Loucy (cell line): ENCODE results near the gene PCK1.

ENCODE experiments used
- H2AFZ ChIP-seq: fragments of 200-600 bp; sonication (generic); 2 replicates; pipeline ENCODE4 v1.6.0; 2016; ENCODE audit warnings: antibody characterized with exemption, mild to moderate bottlenecking, low read length, moderate library complexity
- H3F3A ChIP-seq: fragments of 200-600 bp; 2 replicates; pipeline ENCODE4 v1.6.0; 2016; ENCODE audit warnings: antibody characterized with exemption, low read depth, mild to moderate bottlenecking
- H3K27me3 ChIP-seq: fragments of 200-600 bp; sonication (generic); 2 replicates; pipeline ENCODE4 v1.6.1; 2014; ENCODE audit warnings: low read length, mild to moderate bottlenecking; ENCODE audit not compliant: insufficient read depth, poor library complexity, severe bottlenecking
- H3K36me3 ChIP-seq: fragments of 200-600 bp; sonication (generic); 2 replicates; pipeline ENCODE4 v1.6.1; 2016; ENCODE audit warnings: low read length; ENCODE audit not compliant: insufficient read depth
- H3K4me1 ChIP-seq: fragments of 200-600 bp; sonication (generic); 2 replicates; pipeline ENCODE4 v1.5.1; 2014; ENCODE audit warnings: low read length, mild to moderate bottlenecking; ENCODE audit not compliant: insufficient read depth, poor library complexity, severe bottlenecking
- H3K4me2 ChIP-seq: fragments of 200-600 bp; sonication (generic); 2 replicates; pipeline ENCODE4 v1.6.0; 2014; ENCODE audit warnings: antibody characterized with exemption, low read length, low read depth, mild to moderate bottlenecking; ENCODE audit not compliant: poor library complexity, severe bottlenecking
- H3K4me3 ChIP-seq: fragments of 200-600 bp; sonication (generic); 2 replicates; pipeline ENCODE4 v1.5.1; 2014; ENCODE audit warnings: low read length, mild to moderate bottlenecking, mixed read lengths; ENCODE audit not compliant: poor library complexity, severe bottlenecking
- H3K79me2 ChIP-seq: fragments of 200-600 bp; sonication (generic); 2 replicates; pipeline ENCODE4 v1.6.1; 2014; ENCODE audit warnings: low read length; ENCODE audit not compliant: insufficient read depth
- H3K9ac ChIP-seq: fragments of 200-600 bp; sonication (generic); 2 replicates; pipeline ENCODE4 v1.6.0; 2014; ENCODE audit warnings: mild to moderate bottlenecking, low read depth, low read length, moderate library complexity; ENCODE audit not compliant: poor library complexity, severe bottlenecking
- H3K9me2 ChIP-seq: fragments of 200-600 bp; sonication (generic); replicated peaks from 2 replicates; pipeline ENCODE4 v1.6.1; 2016; ENCODE audit warnings: low read depth, low read length, mixed read lengths
- H3K9me3 ChIP-seq: fragments of 200-600 bp; sonication (generic); 2 replicates; pipeline ENCODE4 v1.6.1; 2014; ENCODE audit warnings: mild to moderate bottlenecking, antibody characterized with exemption, low read length, low read depth; ENCODE audit not compliant: insufficient read depth
- H4K20me1 ChIP-seq: fragments of 200-600 bp; sonication (generic); 2 replicates; pipeline ENCODE4 v1.6.0; 2014; ENCODE audit warnings: antibody characterized with exemption, low read length, mild to moderate bottlenecking; ENCODE audit not compliant: insufficient read depth, poor library complexity, severe bottlenecking
- EZH2phosphoT487 ChIP-seq: fragments of 200-600 bp; IDR thresholded peaks from 2 replicates; pipeline ENCODE4 v1.6.1; 2018; ENCODE audit warnings: antibody characterized with exemption, mild to moderate bottlenecking, moderate library complexity, borderline replicate concordance
- TF ChIP-seq, protein P1 (sequence below): fragments of 200-600 bp; sonication (generic); conservative IDR thresholded peaks from 2 replicates; pipeline ENCODE4 v1.5.1; 2014; ENCODE audit warnings: mild to moderate bottlenecking, antibody characterized with exemption, low read length

PCK1 gene

DNA sequence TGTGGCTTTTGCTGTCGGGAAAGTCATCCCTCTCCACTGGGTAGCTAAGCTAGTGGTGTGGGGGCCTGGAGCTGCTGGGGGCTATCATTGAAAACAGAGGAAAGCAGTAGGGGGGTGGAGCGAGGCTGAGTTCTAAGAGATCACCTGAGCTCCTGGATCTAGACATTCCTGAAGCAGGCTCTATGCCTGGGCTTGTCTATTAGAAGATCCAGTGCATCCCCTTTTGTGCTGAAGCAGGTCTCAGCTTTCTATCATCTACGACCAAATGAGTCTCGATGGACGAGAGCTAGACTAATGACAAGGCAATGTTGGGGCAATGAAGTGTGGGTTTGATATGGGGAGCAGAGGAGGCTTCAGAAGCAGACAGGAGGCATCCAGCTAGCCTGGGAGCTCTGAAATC is 40.8 kb downstream of the PCK1 start:
- no peak overlapping the region for H2AFZ ChIP-seq
- no peak overlapping the region for H3K4me3 ChIP-seq
- H3K4me1 ChIP-seq, result no peaks in the 10 kb centered on the region
- no peak for TF ChIP-seq EZH2phosphoT487
- TF ChIP-seq, protein P1, sequence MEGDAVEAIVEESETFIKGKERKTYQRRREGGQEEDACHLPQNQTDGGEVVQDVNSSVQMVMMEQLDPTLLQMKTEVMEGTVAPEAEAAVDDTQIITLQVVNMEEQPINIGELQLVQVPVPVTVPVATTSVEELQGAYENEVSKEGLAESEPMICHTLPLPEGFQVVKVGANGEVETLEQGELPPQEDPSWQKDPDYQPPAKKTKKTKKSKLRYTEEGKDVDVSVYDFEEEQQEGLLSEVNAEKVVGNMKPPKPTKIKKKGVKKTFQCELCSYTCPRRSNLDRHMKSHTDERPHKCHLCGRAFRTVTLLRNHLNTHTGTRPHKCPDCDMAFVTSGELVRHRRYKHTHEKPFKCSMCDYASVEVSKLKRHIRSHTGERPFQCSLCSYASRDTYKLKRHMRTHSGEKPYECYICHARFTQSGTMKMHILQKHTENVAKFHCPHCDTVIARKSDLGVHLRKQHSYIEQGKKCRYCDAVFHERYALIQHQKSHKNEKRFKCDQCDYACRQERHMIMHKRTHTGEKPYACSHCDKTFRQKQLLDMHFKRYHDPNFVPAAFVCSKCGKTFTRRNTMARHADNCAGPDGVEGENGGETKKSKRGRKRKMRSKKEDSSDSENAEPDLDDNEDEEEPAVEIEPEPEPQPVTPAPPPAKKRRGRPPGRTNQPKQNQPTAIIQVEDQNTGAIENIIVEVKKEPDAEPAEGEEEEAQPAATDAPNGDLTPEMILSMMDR, result no peak
- H3K79me2 ChIP-seq, result no peaks in the 10 kb centered on the region
- H3K9me3 ChIP-seq, result no peaks in the 10 kb centered on the region
- no peaks in the 10 kb centered on the region for H4K20me1 ChIP-seq
- no peaks in the 10 kb centered on the region for H3K27me3 ChIP-seq
- H3F3A ChIP-seq, result no peaks in the 10 kb centered on the region
- no peaks in the 10 kb centered on the region for H3K36me3 ChIP-seq
- no peak overlapping the region for H3K9ac ChIP-seq
- no peak overlapping the region for H3K4me2 ChIP-seq
- H3K9me2 ChIP-seq, result no peaks in the 10 kb centered on the region

DNA sequence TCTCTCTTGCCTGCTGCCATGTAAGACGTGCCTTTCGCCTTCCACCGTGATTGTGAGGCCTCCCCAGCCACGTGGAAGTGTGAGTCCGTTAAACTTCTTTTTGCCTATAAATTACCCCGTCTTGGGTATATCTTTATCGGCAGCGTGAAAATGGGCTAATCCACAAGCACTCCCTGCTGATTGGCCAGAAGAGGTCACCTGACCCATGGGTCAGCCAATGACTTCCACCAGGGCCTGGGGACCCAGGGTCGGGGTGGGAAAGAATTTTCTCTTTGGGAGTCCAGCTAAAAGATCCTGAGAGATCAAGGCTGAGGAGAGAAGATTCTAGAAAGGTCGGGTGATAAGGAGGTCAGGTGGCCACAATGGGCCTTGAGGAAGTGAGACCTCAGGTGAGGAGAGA is 42.2 kb downstream of the PCK1 start:
- no peak for TF ChIP-seq EZH2phosphoT487
- TF ChIP-seq, protein P1, result no peak
- Histone ChIP-seq H3K9me2 (no peaks in the 10 kb centered on the region), H2AFZ (no peak overlapping the region), H4K20me1 (no peaks in the 10 kb centered on the region), H3K4me3 (no peak overlapping the region), H3K9me3 (no peaks in the 10 kb centered on the region), H3K79me2 (no peaks in the 10 kb centered on the region), H3F3A (no peaks in the 10 kb centered on the region), H3K36me3 (no peaks in the 10 kb centered on the region), H3K27me3 (no peaks in the 10 kb centered on the region), H3K4me2 (no peak overlapping the region), H3K4me1 (no peaks in the 10 kb centered on the region), H3K9ac (no peak overlapping the region)

DNA sequence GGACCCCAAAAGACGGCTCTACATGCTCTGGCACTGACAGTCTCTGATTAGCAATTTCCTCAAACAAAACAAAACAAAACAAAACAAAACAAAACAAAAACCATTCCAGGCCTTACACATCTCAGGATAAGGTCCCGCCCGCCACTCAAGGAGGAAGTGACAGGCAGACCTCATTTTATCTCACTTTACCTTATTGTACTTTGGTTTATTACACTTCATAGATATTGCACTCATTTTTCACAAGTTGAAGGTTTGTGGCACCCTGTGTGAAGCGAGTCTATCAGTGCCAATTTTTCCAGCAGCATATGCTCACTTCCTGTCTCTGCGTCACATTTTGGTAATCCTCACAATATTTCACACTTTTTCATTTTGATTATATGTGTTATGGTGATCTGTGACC is 44.1 kb downstream of the PCK1 start:
- Histone ChIP-seq H3F3A (no peaks in the 10 kb centered on the region), H3K4me2 (no peak overlapping the region), H3K4me1 (no peaks in the 10 kb centered on the region), H3K9ac (no peak overlapping the region), H3K79me2 (no peaks in the 10 kb centered on the region), H3K9me2 (no peaks in the 10 kb centered on the region), H4K20me1 (no peaks in the 10 kb centered on the region), H3K9me3 (no peaks in the 10 kb centered on the region), H2AFZ (no peak overlapping the region), H3K4me3 (no peak overlapping the region), H3K27me3 (no peaks in the 10 kb centered on the region), H3K36me3 (no peaks in the 10 kb centered on the region)
- no peak for TF ChIP-seq EZH2phosphoT487
- TF ChIP-seq, protein P1, result no peak
